ENCODE measurements around the gene CDKN2D.
A peak's percentile ranks its signal among the peaks of the same experiment; 100 is the strongest.

The CDKN2D gene

GRCh38 chr19:10568826-10569651 is at the start of gene CDKN2D:
Gene CDKN2D, minus strand, starts transcription at chr19:10568979. Its CDS starts 326 bp downstream, at chr19:10568653.
- DNase-seq: peak; percentile 98

- DNase-seq: no peak
Observed at GRCh38 chr19:10617409-10618121, 48.8 kb upstream of the CDKN2D start.

DNA sequence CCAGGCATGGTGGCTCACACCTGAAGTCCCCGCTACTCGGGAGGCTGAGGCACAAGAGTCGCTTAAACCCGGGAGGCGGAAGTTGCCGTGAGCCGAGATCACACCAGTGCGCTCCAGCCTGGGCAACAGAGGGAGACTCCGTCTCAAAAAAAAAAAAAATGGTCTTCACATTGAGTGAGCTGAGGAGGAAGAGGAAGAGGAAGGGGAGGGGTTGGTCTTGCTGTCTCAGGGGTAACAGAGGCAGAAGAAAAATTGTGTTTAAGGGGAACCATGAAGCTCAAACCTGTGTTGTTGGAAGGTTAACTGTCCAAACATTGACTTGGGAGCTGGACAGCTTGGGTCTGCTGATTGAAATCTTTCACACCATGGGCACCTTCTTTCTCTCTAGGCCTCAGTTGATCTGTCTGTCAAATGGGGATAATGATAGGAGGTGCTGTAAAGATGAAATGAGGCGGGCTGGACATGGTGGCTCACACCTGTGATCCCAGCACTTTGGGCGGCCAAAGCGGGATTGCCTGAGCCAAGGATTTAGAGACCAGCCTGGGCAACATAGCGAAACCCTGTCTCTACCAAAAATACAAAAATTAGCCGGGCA is 46.7 kb upstream of the CDKN2D start:
- DNase-seq: no peak

DNA sequence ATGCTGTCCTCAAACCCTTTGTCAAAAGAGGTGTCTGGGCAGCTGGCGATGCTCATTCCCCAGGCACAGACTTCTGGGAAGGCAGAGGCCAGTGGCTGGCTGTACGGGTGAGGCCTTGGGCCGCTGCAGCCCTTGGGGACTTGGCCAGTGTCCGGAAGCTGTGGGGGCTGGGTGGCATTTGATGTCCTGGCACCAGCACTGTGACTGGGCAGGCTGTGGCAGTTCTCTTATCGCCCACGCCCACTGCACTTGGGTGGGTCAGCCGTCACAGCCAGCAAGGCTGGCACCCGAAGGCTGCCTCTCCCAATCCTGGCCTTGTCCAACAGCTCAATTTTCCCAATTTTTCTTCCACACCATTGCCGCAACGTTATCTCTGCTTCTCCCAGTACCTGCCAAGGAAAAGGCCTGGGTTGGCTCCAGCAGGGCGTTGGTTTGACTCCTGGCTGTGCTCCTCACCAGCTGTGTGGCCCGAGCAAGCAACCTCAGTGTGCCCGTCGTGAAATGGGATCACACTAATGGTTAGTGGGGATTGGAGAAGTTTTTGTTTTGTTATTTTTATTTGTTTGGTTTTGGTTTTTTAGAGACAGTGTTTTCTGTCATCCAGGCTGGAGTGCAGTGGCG is 43.8 kb upstream of the CDKN2D start:
- DNase-seq: no peak

- no peak for DNase-seq
Observed at GRCh38 chr19:10611907-10612306, 43.1 kb upstream of the CDKN2D start.

- no peak for DNase-seq
Observed at GRCh38 chr19:10604460-10604980, 35.7 kb upstream of the CDKN2D start.

DNA sequence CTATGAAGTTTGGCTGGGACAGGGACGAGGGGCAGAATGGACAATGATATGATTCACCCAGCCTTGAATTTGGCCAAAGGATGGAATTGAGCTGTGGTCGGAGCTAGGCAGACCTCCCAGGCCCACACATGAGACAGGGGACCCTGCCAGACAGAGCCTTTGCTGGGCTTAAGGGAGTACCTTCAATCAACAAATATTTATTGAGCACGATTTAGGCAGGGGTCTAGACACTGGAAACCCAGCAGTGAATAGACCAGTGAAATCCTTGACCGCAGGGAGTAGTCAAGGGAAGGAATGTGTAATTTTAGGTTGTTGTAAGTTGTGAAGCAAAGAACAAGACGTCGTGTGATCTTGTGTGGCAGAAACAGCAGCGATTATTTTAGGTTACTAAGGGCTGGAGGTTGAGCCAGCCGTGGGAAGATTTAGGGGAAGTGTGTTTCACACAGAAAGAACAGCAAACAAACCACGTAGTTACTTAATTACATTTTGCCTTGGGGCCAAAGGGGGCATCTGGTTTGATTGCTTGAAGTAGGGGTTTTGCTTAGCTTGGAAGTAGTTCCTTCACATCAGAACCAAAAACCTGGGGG is 35.2 kb upstream of the CDKN2D start:
- no peak for DNase-seq

DNA sequence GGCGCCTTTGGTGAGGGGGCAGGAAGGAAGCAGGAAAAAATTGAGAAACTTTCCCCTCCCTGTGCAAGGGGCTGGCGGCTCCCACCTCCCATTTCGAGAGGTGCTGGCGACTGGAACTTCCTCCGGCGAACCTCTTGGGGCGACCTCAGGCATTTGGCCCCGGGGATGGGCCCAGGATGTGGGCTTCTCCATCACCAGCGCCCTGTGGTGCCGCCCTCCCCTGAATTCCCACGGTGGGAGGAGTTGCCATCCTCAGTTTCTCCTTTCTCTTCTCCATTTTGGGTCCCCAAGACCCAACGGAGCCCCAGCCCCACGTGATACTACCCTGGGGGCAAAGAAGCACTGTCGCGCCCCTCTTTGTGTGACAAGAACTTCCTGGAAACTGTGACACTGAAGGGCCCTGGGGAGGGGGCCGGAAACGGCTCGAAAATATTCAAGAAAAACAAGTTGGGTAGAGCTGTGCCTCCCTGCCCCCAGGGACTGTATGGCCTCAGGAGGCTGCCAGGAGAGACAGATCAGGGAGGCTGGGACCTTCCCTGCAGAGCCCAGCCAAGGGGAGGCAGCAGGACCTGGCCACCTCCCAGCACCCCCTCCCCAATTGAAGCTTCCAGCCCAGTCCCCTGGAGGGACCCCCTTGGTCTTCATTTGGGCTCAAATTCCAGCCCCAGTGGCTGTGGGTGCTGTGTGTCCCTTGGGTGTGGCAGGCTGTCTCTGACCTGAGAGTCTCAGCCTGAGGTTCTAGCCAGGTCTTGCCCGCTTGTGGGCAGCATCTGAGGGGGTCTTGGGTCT is 34.5 kb upstream of the CDKN2D start:
- no peak for DNase-seq

DNA sequence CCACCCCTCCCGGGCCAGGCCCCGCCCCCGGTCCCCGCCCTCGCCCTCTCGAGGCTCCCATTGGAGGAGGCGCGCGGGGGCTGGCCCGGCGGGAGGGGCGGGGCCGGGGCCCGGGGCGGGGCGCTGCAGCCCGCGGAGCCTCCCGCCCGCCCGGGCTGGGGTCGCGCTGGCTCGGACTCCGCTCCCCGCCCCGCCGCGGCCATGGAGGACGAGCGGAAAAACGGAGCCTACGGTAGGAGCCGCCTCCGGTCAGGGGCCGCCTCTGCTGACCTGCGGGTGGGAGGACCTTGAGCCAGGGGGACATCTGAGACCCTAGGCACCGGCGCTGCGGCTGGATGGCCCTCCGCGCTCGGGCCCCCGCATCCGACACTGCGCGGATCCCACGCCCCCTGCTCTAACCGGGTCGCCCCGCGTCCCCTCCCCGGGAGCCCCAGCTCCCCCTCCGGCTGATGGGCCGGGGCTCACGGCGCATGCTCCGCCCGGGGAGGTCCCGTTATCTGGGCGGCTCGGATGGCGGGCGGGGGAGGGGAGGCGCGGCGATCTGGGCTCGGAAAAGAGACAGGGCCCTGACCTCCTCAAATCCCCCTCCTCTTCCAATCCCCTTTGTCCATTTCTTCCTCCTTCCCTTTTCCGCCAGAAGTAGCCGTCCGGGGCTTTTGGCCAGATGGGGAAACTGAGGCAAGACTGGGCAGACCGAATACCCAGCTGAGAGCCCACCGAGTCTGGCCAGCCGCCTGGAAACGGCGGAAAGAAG is 33.7 kb upstream of the CDKN2D start:
- peak; percentile 31 for DNase-seq

DNA sequence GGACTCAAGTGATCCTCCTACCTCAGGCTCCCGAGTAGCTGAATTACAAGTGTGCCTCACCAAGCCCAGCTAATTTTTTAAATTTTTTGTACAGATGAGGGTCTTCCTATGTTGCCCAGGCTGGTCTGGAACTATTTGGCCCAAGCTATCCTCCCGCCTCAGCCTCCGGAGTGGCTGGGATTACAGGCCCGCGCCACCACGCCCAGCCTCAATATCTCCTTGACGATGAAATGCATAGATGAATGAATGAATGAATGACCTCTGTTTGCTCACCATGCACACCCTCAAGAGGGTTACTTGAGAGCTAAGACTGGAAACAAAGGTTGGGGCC is 33.2 kb upstream of the CDKN2D start:
- DNase-seq: no peak

DNA sequence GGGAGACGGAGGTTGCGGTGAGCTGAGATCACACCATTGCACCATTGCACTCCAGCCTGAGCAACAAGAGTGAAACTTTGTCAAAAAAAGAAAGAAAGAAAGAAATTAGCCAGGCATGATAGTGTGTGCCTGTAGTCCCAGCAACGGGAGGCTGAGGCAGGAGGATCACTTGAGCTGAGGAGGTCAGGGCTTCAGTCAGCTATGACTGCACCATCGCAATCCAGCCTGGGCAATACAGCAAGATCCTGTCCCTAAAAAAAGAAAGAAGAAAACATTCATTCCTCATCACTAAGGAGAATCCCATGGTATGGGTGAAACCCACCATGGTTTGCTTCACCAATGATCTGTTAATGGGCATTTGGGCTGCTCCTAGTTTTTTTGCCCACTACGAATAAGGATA is 31.4 kb upstream of the CDKN2D start:
- DNase-seq: no peak

DNA sequence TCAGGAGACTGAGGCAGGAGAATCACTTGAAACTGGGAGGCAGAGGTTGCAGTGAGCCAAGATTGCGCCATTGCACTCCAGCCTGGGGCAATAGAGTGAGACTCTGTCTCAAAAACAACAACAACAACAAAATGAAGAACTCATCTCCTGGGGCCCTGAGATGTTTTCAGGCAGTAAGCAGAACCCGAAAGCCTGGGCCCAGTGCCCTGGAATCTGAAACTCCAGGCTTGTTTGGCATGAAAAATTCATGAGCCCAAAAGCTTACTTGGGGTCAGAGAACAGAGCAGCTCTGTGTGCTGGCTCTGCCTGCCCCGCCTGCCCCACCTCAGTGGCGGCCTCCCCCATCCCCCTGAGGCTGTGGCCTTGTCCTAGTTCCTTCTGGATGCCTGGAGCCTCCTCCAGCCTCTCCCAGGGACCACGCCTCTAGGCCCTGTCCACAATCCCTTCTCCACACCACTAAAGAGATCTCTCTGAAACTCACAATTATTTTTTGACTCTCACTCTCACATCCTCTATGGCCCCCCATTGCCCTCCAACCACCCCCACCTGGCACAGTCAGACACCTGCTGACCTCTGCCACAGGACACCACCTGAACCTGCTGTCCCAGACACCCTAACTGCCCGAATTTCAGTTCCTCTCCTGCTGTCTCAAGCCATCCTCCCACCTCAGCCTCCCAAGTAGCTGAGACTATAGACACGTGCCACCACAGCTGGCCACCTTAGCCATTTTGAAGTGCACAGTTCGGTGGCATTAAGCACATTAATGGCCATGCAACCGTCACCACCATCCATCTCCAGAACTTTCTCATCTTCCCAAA is 25.2 kb upstream of the CDKN2D start:
- DNase-seq: no peak

- DNase-seq: no peak
Observed at GRCh38 chr19:10593148-10593547, 24.4 kb upstream of the CDKN2D start.

- DNase-seq: no peak
Observed at GRCh38 chr19:10587839-10588150, 19.0 kb upstream of the CDKN2D start.

DNA sequence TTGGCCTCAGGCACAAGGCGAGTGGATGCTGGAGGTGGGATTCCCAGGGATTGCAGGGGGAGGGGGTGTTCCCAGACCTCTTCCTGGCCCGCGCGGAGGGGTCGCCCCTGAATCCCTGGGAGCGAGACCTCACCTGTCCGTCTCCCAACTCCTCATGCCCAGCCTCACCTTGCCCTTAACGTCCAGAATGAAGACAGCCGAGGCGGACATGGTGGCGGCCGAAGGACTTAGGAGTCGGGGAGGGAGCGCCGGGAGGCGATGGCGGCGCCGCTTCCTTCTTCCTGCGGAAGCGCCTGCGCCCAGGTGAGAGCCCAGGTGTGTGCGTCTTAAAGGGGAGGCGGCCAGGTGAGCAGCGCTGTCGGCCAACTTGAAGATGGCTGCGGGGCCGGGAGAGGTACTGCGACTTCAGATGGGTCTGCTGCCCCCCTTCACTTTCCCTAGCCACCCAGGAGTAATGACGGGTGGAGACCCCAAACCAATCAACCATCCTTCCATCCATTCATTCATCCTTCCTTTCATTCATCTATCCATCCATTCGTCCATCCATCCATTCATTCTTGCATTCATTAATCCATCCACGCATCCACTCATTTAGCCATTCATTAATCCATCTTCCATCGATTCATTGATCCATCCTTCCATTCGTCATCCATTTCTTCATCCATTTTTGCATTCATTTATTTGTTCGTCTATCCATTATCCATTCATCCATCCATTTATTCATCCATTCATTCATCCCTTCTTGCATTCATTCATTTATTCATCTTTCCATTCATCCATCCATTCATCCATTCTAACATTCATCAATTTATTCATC is 18.5 kb upstream of the CDKN2D start, which contains the start of gene AP1M2:
TSS of gene AP1M2 (minus strand) at position 291 of the 817 bp plus-strand sequence. CDS start at position 210, 81 bp downstream.
- DNase-seq: no peak

DNA sequence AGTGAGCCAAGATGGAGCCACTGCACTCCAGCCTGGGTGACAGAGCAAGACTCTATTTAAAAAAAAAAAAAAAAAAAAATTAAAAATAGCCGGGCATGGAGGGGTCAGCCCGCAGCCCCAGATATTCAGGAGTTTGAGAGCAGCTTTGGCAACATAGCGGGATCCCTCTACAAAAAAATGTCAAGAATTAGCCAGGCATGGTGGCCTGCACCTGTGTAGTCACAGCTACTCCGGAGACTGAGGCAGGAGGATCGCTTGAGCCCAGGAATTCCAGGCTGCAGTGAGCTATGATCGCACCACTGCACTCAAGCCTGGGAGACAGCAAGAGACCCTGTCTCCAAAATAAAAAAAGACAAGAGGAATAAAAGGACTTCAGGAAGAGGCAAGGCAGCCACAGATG is 17.6 kb upstream of the CDKN2D start:
- DNase-seq: no peak

DNA sequence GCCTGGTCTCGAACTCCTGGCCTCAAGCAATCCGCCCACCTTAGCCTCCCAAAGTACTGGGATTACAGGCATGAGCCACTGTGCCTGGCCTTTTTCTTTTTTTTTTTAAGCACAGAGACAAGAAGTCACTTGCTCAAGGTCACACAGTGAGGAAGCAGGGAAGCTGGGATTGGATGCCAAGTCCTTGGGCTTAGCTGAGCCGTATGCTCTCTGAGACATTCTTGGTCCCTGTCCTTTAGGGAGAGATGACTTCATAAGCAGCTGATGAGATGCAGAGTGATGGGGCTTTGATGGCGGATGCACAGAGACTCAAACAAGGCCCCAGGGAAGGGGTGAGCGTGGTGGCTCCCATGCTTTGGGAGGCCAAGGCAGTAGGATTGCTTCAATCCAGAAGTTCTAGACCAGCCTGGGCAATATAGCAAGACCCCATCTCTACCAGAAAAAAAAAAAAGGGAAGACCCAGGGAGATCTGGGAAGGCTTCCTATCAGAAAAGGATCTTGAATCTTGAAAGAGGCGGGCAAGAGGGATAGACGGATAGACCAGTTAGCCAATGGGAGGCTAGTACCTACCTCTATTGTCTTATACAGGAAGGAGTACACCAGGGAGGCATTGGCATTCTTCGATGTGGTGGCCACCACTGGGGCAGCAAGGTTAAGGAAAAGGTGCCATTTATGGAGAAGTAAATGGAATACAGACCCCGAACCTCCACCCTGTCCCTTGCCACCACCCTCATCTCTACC is 14.4 kb upstream of the CDKN2D start:
- DNase-seq: no peak

- DNase-seq: no peak
Observed at GRCh38 chr19:10582091-10582490, 13.3 kb upstream of the CDKN2D start.

All from GOT3 (cell line).